Right ventricle myocardium inferior (tissue), 1 donor: ENCODE results near the gene HRK. TPM values are rescaled to one million over a fixed set of nuclear protein-coding genes. Genes with fewer than 3 reads are reported as not detected.
A peak's percentile ranks its signal among the peaks of the same experiment; 100 is the strongest.

Source experiments
- ATAC-seq: fragments of 200-7000 bp; cut with Tn5 transposase; one replicate; pipeline ENCODE4 v1.9.1; 2020; ENCODE audit warnings: mild to moderate bottlenecking, moderate library complexity
- DNase-seq: peaks from one replicate; pipeline ENCODE4 v3.0.0; 2021; ENCODE audit errors: missing footprints
- intact Hi-C: fragments of 100-400 bp; cut with DNase I; formaldehyde crosslinking; loops from one replicate; pipeline ENCODE4 v1.11.0; 2022
- total RNA-seq: library from RNA; stranded (reverse); fragmentation: NEBNext Ultra II Directional; extraction: Animal tissue kit (Norgen Biotek cat#: 25700); gene quantifications from one replicate; pipeline ENCODE4 v1.2.1, GENCODE V29; 2021
- donor health status: DM: no; HTN: yes; CAD: no; lungs with severe emphysema.

The HRK gene
- total RNA-seq, 1 donor from 2014 or later, result 0.11 TPM

GRCh38 chr12:116878567-116879508 lies 2.4 kb downstream of the HRK start:
- DNase-seq, result no peak
- intact Hi-C loops, result no loop called here
- ATAC-seq, result no peak

- DNase-seq (no peak), ATAC-seq (no peak)
- intact Hi-C loops, result no loop called here
Measured at GRCh38 chr12:116876151-116876869, 4.9 kb downstream of the HRK start.

- ATAC-seq (no peak), DNase-seq (no peak)
- intact Hi-C loops, result no loop called here
Measured at GRCh38 chr12:116874324-116874995, 6.8 kb downstream of the HRK start.

- DNase-seq (no peak), ATAC-seq (no peak)
- intact Hi-C loops, result no loop called here
Measured at GRCh38 chr12:116870306-116870705, 10.9 kb downstream of the HRK start.

GRCh38 chr12:116867523-116867922 lies 13.7 kb downstream of the HRK start:
- DNase-seq (no peak), ATAC-seq (no peak)
- intact Hi-C loops, result no loop called here

GRCh38 chr12:116864371-116865160 lies 16.7 kb downstream of the HRK start:
- no peak for ATAC-seq

GRCh38 chr12:116863275-116863767 lies 17.9 kb downstream of the HRK start:
- intact Hi-C loops, result no loop called here
- no peak for DNase-seq
- ATAC-seq, result no peak

More at GRCh38 chr12:116864371-116865160, 16.7 kb downstream of the HRK start:
- no peak for DNase-seq
- intact Hi-C loops, result no loop called here

GRCh38 chr12:116862167-116862566 lies 19.1 kb downstream of the HRK start:
- DNase-seq (no peak), ATAC-seq (no peak)
- intact Hi-C loops, result no loop called here

GRCh38 chr12:116861320-116861719 lies 19.9 kb downstream of the HRK start:
- intact Hi-C loops, result no loop called here
- no peak for DNase-seq
- ATAC-seq, result peak; percentile 60

GRCh38 chr12:116860263-116860662 lies 21.0 kb downstream of the HRK start:
- intact Hi-C loops, result no loop called here
- ATAC-seq, result no peak

GRCh38 chr12:116859079-116859478 lies 22.2 kb downstream of the HRK start:
- no peak for ATAC-seq
- intact Hi-C loops, result no loop called here

More at GRCh38 chr12:116860263-116860662, 21.0 kb downstream of the HRK start:
- no peak for DNase-seq

GRCh38 chr12:116856729-116857128 lies 24.5 kb downstream of the HRK start:
- no peak for DNase-seq
- no peak for ATAC-seq
- intact Hi-C loops, result no loop called here

More at GRCh38 chr12:116859079-116859478, 22.2 kb downstream of the HRK start:
- no peak for DNase-seq

- ATAC-seq (no peak), DNase-seq (no peak)
- intact Hi-C loops, result no loop called here
Measured at GRCh38 chr12:116855744-116856470, 25.3 kb downstream of the HRK start.

GRCh38 chr12:116853507-116853906 lies 27.7 kb downstream of the HRK start:
- DNase-seq (no peak), ATAC-seq (no peak)
- intact Hi-C loops, result no loop called here

- intact Hi-C loops, result no loop called here
- no peak for ATAC-seq
- no peak for DNase-seq
Measured at GRCh38 chr12:116852303-116852702, 28.9 kb downstream of the HRK start.

GRCh38 chr12:116849216-116849615 lies 32.0 kb downstream of the HRK start:
- intact Hi-C loops, result no loop called here
- ATAC-seq, result no peak
- DNase-seq, result no peak

GRCh38 chr12:116843085-116843484 lies 38.2 kb downstream of the HRK start:
- intact Hi-C loops, result no loop called here
- ATAC-seq (no peak), DNase-seq (no peak)
